GM23248 (cell line): ENCODE results near the gene DENND10. TPM values are rescaled to one million over a fixed set of nuclear protein-coding genes. Genes with fewer than 3 reads are reported as not detected.

Experiments
- DNase-seq: peaks from one replicate; pipeline ENCODE4 v3.0.0-alpha.2; 2015
- H2AFZ ChIP-seq: fragments of 200-600 bp; sonication (generic); 2 replicates; pipeline ENCODE4 v1.6.1; 2016; ENCODE audit warnings: antibody characterized with exemption
- H3F3A ChIP-seq: fragments of 200-600 bp; sonication (generic); 2 replicates; pipeline ENCODE4 v1.6.1; 2016; ENCODE audit warnings: mild to moderate bottlenecking, antibody characterized with exemption, mixed run types; ENCODE audit not compliant: insufficient read depth
- H3K27ac ChIP-seq: fragments of 200-600 bp; sonication (generic); 2 replicates; pipeline ENCODE4 v1.5.1; 2016; ENCODE audit warnings: mild to moderate bottlenecking
- H3K27me3 ChIP-seq: fragments of 200-600 bp; sonication (generic); replicated peaks from 2 replicates; pipeline ENCODE4 v1.6.1; 2016; ENCODE audit warnings: mild to moderate bottlenecking; ENCODE audit not compliant: insufficient read depth
- H3K36me3 ChIP-seq: fragments of 200-600 bp; sonication (generic); 2 replicates; pipeline ENCODE4 v1.6.1; 2016; ENCODE audit warnings: low read depth, mild to moderate bottlenecking
- H3K4me1 ChIP-seq: fragments of 200-600 bp; sonication (generic); 2 replicates; pipeline ENCODE4 v1.6.1; 2016; ENCODE audit warnings: mild to moderate bottlenecking; ENCODE audit not compliant: insufficient read depth
- H3K4me2 ChIP-seq: fragments of 200-600 bp; sonication (generic); one replicate; pipeline ENCODE4 v1.6.1; 2016; ENCODE audit warnings: mild to moderate bottlenecking; ENCODE audit not compliant: unreplicated experiment
- H3K4me3 ChIP-seq: fragments of 200-600 bp; sonication (generic); 2 replicates; pipeline ENCODE4 v1.5.1; 2016; ENCODE audit warnings: mild to moderate bottlenecking
- H3K79me2 ChIP-seq: fragments of 200-600 bp; sonication (generic); 2 replicates; pipeline ENCODE4 v1.6.1; 2016; ENCODE audit warnings: mild to moderate bottlenecking; ENCODE audit not compliant: insufficient read depth
- H3K9ac ChIP-seq: fragments of 200-600 bp; sonication (generic); 2 replicates; pipeline ENCODE4 v1.6.1; 2016; ENCODE audit warnings: mild to moderate bottlenecking
- H3K9me2 ChIP-seq: fragments of 200-600 bp; sonication (generic); 2 replicates; pipeline ENCODE4 v1.6.1; 2016; ENCODE audit warnings: mixed run types, mild to moderate bottlenecking, moderate library complexity; ENCODE audit not compliant: insufficient read depth
- H3K9me3 ChIP-seq: fragments of 200-600 bp; sonication (generic); one replicate; pipeline ENCODE4 v1.6.1; 2017; ENCODE audit warnings: low read depth
- H4K20me1 ChIP-seq: fragments of 200-600 bp; sonication (generic); 2 replicates; pipeline ENCODE4 v1.6.0; 2016; ENCODE audit not compliant: insufficient read depth
- EZH2 ChIP-seq: fragments of 200-600 bp; sonication (generic); IDR thresholded peaks from 2 replicates; pipeline ENCODE4 v1.6.1; 2018; ENCODE audit warnings: antibody characterized with exemption, mild to moderate bottlenecking; ENCODE audit not compliant: insufficient read depth, poor library complexity, severe bottlenecking
- EZH2phosphoT487 ChIP-seq: fragments of 200-600 bp; sonication (generic); IDR thresholded peaks from 2 replicates; pipeline ENCODE4 v1.6.1; 2018; ENCODE audit warnings: antibody characterized with exemption, moderate library complexity, mild to moderate bottlenecking, low read depth; ENCODE audit not compliant: insufficient read depth
- WGBS, 2 experiments: methylation state at CpG; one replicate each; pipeline ENCODE4 v1.1.6; 2015 to 2017; ENCODE audit warnings: low lambda C conversion rate in 2 of 2, low coverage in 1 of 2; ENCODE audit errors: missing lambda C conversion rate in 2 of 2; 5-methylcytosine and 5-hydroxymethylcytosine counted together
- in situ Hi-C: fragments of 300-500 bp; cut with MboI; formaldehyde crosslinking; loops from 2 replicates; pipeline ENCODE4 v1.15.0; 2020
- polyA plus RNA-seq: library from polyadenylated mRNA; unstranded; fragments of >200 nt; fragmentation: Nextera tagmentation; extraction: Ambion mirVana; gene quantifications from 2 replicates; pipeline ENCODE4 v1.2.1, GENCODE V29; 2016
- total RNA-seq: library from RNA; depleted of rRNA; stranded (reverse); fragments of >200 nt; shearing (Covaris generic); gene quantifications from 2 replicates; pipeline ENCODE4 v1.2.3, GENCODE V29; 2014

DENND10 gene
- total and polyA plus RNA-seq, 2 experiments from 2014 or later, result 76.1 to 82.9 TPM

- Histone ChIP-seq H3F3A (peaks cover 9% of the 10 kb centered on the region), H3K36me3 (no peaks in the 10 kb centered on the region), H4K20me1 (no peaks in the 10 kb centered on the region), H3K4me2 (no peak overlapping the region), H3K4me1 (peaks cover 9% of the 10 kb centered on the region), H3K27me3 (no peaks in the 10 kb centered on the region), H3K9ac (no peak overlapping the region), H3K79me2 (no peaks in the 10 kb centered on the region), H3K9me2 (no peaks in the 10 kb centered on the region), H3K27ac (no peak overlapping the region), H3K9me3 (no peaks in the 10 kb centered on the region), H3K4me3 (no peak overlapping the region), H2AFZ (no peak overlapping the region)
- WGBS, 2 experiments, result 87 to 89% methylated on average over 13 of the region's 13 CpGs
- no peak for TF ChIP-seq EZH2
- TF ChIP-seq EZH2phosphoT487, result no peak
- DNase-seq, result peak; percentile 47
- in situ Hi-C loops, result no loop called here
Measured at GRCh38 chr10:119139464-119140067, 35.7 kb downstream of the DENND10 start.

GRCh38 chr10:119140603-119141245 lies 36.8 kb downstream of the DENND10 start:
- Histone ChIP-seq H3K36me3 (no peaks in the 10 kb centered on the region), H3K9me3 (no peaks in the 10 kb centered on the region), H3K4me1 (no peaks in the 10 kb centered on the region), H3F3A (0 out of 2 replicates have a peak, but pooled peaks cover 5% of the 10 kb centered on the region), H3K4me2 (no peak overlapping the region), H3K9me2 (no peaks in the 10 kb centered on the region), H4K20me1 (no peaks in the 10 kb centered on the region), H2AFZ (no peak overlapping the region), H3K79me2 (no peaks in the 10 kb centered on the region), H3K27me3 (no peaks in the 10 kb centered on the region), H3K27ac (no peak overlapping the region), H3K9ac (no peak overlapping the region), H3K4me3 (no peak overlapping the region)
- WGBS, 2 experiments, result 87 to 88% methylated on average over 21 of the region's 21 CpGs
- TF ChIP-seq EZH2phosphoT487 (no peak), EZH2 (no peak)
- DNase-seq, result no peak
- in situ Hi-C loops, result no loop called here

- H3K36me3 ChIP-seq, result no peaks in the 10 kb centered on the region
- no peak overlapping the region for H2AFZ ChIP-seq
- TF ChIP-seq EZH2 (no peak), EZH2phosphoT487 (no peak)
- H3F3A ChIP-seq, result 0 out of 2 replicates have a peak, but pooled peaks cover 5% of the 10 kb centered on the region
- in situ Hi-C loops, result no loop called here
- WGBS, 2 experiments, result 89 to 91% methylated on average over 10 of the region's 10 CpGs
- no peaks in the 10 kb centered on the region for H3K4me1 ChIP-seq
- H3K9me2 ChIP-seq, result no peaks in the 10 kb centered on the region
- no peaks in the 10 kb centered on the region for H3K9me3 ChIP-seq
- H3K9ac ChIP-seq, result no peak overlapping the region
- H3K27me3 ChIP-seq, result no peaks in the 10 kb centered on the region
- no peaks in the 10 kb centered on the region for H3K79me2 ChIP-seq
- H4K20me1 ChIP-seq, result no peaks in the 10 kb centered on the region
- H3K4me2 ChIP-seq, result no peak overlapping the region
- no peak overlapping the region for H3K4me3 ChIP-seq
- H3K27ac ChIP-seq, result no peak overlapping the region
- DNase-seq, result no peak
Measured at GRCh38 chr10:119143657-119144056, 39.7 kb downstream of the DENND10 start.

GRCh38 chr10:119149157-119149556 lies 45.2 kb downstream of the DENND10 start:
- H3K9ac ChIP-seq, result no peak overlapping the region
- H3K9me2 ChIP-seq, result no peaks in the 10 kb centered on the region
- no peak for TF ChIP-seq EZH2phosphoT487
- TF ChIP-seq EZH2, result no peak
- no peaks in the 10 kb centered on the region for H4K20me1 ChIP-seq
- H3K27ac ChIP-seq, result no peak overlapping the region
- H3K4me3 ChIP-seq, result no peak overlapping the region
- H3K36me3 ChIP-seq, result peaks cover 4% of the 10 kb centered on the region; the same call in 1 of the 2 replicates
- H2AFZ ChIP-seq, result no peak overlapping the region
- DNase-seq, result no peak
- no peaks in the 10 kb centered on the region for H3K4me1 ChIP-seq
- H3K9me3 ChIP-seq, result no peaks in the 10 kb centered on the region
- no peaks in the 10 kb centered on the region for H3K79me2 ChIP-seq
- H3K4me2 ChIP-seq, result no peak overlapping the region
- H3K27me3 ChIP-seq, result no peaks in the 10 kb centered on the region
- 98 to 100% methylated on average over 8 of the region's 8 CpGs for WGBS, 2 experiments
- in situ Hi-C loops, result no loop called here
- 0 out of 2 replicates have a peak, but pooled peaks cover 5% of the 10 kb centered on the region for H3F3A ChIP-seq
